ENCODE measurements around the gene CFAP251.
"Not testable (repeated sequence)": the region's sequence is repeated elsewhere in the genome, so short reads cannot be mapped to it uniquely, and the experiment has no call there.

The CFAP251 gene

DNA sequence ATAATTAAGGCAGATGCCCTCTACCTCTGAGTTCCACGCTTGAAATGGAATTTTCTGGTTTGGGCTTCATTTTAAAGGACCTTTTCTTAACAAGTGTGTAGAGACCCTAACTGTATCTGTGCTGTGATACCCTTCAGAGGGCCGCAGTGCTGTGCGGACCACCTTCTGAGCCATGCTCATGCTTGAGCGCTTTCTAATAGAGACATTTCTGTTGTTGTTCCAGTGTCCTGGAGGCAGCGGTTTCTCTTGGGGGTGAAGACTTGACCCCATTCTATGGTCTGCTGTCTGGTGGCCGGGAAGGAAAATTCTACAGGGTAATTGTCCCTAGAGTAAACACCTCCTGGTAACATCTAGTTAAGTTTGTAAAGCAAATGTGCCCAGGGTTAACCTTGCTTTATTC lies 56.6 kb downstream of the CFAP251 start:
- DNase-seq = no peak

DNA sequence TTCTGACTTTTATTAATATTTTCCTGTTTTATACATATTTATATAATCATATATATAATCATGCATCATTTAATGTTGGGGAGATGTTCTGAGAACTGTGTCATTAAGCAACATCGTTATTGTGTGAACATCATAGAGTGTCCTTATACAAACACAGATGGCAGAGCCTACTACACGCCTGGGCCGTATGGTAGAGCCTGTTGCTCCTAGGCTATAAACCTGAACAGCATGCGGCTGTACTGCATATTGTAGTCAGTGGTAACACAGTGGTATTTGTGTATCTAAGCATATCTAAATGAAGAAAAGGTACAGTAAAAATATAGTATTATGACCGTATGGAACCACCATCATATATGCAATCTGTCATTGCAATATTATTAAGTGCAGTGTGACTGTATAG lies 58.6 kb downstream of the CFAP251 start:
- no peak for DNase-seq

DNA sequence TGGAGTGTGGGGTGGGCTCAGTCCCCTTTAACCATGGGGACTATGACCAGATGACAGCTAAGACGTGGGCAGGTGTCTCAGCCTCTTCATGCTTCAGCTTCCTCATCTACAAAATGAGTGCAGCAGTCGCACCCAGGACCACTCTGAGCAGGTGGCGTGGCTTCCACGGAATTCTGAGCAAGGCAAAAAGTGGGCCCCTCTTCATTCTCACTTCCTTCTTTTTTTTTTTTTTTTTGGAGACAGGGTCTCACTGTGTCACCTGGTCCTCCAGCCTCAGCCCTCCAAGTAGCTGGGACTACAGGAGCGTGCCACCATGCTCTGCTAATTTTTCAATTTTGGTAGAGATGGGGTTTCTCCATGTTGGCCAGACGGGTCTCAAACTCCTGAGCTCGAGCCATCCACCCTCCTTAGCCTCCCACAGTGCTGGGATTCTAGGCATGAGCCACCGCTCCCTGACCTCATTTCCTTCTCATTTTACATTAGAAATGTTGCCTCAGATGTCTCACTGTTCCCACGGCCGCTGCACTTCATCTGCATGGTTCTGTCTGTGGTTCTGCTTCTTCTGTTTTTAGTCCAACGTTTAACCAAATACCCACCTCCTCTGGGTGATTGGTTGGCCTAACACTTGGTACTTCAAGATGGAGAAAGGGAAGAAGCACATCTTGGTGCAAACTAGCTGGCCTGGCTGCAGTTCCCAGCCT lies 61.9 kb downstream of the CFAP251 start:
- no peak for DNase-seq

DNA sequence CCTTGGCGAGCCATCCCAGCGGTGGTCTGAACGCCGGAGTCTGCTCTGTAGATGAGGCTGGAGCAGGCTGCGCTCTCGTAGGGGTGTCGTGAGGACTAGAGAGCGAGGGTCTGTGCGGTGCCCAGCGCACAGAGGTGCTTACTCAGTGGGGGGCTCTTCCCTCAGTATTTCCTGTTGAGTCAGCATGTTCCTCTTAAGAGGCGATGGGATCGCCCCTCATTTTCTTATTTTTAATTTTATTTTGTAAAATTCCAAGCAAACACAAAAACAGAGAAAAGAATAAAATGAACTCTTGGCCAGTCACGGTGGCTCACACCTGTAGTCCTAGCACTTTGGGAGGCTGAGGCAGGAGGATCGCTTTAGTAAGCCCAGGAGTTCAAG lies 62.5 kb downstream of the CFAP251 start:
- DNase-seq = no peak

DNA sequence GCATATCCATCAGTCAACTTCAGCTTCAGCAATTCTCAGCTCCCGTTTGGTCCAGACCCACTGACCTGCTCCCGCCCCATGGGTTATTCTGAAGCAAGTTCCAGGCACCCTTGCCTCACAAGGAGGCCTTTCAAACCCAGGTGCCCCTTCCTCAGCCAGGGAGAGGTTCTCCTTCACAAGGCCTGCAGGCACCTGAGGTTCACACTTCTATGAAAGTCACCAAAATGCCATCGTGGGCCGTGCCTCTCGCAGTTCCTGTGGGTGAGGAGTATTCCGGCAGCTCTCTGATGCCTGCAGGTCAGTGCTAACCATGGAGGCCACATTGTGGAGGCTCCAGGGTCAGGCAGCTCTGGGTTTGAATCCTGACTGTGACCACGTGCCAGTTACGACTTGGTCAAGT lies 63.1 kb downstream of the CFAP251 start:
- no peak for DNase-seq

DNA sequence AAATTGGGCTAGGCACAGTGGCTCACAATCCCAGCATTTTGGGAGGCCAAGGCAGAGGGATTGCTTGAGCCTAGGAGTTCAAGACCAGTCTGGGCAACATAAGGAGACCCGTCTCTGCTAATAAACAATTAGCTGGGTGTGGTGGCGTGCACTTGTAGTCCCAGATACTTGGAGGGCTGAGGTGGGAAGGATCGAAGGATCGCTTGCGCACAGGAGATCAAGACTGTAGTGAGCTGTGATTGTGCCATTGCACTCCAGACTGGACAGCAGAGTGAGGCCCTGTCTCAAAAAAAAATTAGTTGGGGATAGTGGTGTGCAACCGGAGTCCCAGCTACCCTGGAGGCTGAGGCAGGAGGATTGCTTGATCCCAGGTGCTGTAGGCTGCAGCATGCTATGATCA lies 64.6 kb downstream of the CFAP251 start:
- DNase-seq = no peak

DNA sequence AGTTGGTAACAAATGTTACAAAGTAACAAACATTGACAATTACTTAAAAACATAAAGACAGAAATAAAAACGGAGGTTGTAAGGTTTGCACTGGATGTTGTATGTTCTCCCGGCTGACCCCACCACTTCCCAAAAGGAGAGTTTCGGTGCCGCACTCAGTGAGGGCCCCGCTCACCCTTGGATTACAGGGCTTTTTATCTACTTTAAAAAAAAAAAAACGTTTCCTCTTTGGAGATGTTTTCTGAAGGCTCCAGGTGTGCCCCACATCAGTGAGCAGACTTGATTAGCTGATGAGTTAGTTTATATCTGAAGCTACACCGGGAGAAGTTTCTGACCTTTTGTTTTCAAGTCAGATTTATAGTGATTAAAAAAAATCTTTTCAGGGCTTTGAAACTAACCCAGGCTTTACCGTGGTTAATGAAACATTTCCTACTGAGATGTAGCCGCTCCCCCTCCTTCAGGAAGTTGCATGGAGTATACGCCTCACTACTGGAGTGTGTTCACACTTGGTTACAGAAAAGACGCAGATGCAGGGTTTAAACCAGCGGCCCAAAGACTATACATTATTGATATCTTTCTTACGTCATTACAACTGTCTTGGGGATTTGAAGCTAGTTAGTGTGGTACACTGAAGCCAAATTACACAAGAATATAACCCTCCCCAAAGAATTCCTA lies 65.3 kb downstream of the CFAP251 start:
- DNase-seq = no peak

DNA sequence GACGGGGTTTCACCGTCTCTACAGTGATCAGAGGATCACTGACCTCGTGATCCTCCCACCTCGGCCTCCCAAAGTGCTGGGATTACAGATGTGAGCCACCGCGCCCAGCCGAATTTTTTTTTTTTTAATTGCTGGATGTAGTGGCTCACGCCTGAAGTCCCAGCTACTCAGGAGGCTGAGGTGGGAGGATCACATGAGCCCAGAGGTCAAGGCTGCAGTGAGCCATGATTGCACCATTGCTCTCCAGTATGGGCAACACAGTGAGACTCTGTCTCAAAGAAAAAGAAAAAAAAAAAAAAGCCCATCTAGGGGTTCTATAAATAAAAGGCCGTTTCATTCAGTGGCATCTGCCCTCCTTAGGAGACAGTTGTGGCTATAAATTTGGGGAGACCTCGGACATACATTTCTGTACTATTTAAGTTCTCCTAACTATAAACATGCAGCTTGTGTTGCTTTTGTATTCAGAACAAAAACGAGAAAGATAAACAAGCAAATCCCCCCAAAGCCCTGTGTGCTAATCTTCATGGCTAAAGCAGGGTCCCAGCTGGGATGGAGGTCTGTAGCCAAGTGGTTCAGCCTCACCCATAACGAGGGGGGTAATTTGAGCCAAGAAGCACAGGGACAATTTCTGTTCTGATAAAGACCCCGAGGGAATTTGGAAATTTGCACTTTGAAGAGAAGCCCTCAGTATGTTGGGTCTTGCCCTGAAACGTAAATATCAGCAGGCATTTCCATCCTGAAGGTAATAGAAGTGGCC lies 68.3 kb downstream of the CFAP251 start:
- DNase-seq = no peak

DNA sequence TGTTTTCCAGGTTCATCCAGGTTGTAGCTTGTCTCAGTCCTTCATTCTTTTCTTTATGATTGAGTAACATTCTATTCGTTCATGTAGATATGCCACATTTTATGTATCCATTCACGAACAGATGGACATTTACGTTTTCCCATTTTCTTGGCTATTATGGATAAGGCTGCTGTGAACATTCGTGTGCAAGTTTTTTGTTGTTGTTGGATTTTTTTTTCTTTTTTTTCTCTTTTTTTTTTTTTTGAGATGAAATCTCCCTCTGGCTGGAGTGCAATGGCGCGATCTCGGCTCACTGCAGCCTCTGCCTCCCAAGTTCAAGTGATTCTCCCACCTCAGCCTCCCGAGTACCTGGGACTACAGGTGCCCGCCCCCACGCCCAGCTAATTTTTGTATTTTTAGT lies 70.1 kb downstream of the CFAP251 start:
- DNase-seq = not testable (repeated sequence)

DNA sequence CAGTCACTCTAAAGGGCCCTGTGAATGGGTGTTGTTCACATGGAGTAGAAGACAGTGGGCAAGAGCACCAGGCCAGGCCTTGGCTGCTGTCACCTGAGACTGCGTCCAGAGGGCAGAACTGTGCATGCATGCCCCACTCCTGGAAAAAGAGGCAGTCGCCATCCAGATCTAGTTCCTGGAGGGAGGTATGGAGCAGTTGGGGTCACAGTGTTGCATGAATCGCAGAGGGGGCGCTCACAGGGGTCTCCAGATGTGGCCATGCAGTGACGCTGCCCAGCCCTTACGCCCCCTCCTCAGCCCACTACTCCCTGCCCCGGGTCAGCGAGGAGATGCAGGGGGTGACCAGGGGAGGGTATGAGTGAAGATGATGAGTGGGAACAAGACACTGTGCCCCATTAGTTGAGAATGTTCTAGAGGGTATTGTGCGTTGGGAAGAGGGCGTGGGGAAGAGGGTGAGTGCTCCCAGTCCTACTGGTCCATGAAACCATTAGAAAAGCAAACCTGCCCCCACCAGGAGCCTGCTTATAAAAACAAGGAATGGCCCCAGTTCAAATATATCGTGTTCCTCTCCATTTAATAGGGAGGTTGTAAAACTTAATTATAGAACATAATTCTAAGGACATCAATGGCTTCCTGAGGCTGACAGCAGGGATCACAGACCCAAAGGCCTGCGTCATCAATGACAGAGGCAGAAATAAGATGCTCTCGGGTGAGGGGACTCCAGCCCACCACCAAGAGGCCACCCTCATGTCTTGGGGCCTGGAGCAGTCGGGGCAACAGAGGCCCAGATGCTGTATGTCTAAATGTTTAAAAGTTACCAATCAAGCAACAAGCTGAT lies 71.1 kb downstream of the CFAP251 start:
- DNase-seq = no peak

DNA sequence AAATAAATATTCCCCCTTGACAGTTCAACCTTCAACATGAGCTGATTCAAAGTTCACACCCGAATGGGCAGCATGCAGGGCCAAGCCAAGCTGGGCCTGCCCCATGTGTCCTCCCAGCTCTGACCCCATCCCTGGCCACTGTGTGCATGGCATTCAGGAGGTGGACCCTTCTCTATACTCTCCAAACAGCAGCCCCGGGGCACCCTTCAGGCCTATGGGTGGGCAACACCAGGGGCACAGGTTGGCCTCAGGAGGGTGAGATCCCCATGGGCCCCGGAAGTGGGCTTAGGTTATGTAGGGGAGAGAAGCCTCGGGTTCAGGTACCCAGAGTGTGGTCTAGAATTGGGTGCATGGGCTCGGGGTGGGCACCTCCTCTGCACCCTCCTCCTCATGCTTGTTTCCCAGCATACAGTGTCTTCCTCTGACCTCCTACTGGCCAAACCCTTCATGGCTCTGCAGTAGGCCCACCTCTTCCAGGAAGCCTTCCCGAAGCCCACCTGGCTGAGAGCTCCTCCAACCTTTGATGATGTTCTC lies 71.8 kb downstream of the CFAP251 start:
- DNase-seq = no peak

DNA sequence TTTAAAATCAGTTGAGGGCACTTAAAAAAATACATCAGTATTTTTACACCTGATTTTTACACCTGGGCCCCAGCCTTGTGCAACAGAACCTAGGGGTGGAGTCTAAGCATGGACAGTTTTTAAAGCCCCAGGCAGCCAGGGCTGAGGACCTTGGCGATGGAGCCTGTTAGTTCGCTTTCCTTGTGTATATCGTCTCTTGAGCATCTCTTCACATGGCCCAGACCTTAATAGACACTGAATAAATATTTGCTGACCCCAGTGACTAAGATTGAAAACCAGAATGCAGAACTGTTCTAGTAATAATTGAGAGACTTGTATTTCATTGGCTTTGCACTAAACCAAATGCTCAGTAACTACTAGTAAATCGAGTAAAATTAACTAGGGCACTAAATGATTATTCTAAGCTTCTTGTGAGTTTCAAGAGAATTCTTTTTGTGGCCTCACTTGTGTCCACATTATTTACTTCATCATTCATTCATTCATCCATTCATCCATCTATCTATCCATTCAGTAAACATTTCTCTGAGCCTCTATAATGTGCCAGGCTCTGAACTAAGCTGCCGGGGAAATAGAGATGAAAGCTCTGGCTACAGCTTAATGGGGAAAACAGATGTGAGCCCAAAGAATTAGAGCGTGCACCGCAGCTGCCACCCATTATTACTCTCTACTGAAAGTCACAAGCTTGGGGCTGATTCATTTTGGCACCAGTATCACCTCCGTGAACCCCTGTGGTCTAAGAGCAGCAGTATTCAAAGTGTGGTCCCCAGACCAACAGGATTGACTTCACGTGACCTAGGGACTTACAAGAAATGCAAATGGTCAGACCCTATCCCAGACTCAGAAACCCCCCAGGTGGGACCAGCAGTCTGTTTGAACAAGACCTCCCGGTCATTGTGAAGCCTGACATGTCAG lies 72.6 kb downstream of the CFAP251 start:
- peak in 1 of 5 experiments; percentile 78 for DNase-seq

DNA sequence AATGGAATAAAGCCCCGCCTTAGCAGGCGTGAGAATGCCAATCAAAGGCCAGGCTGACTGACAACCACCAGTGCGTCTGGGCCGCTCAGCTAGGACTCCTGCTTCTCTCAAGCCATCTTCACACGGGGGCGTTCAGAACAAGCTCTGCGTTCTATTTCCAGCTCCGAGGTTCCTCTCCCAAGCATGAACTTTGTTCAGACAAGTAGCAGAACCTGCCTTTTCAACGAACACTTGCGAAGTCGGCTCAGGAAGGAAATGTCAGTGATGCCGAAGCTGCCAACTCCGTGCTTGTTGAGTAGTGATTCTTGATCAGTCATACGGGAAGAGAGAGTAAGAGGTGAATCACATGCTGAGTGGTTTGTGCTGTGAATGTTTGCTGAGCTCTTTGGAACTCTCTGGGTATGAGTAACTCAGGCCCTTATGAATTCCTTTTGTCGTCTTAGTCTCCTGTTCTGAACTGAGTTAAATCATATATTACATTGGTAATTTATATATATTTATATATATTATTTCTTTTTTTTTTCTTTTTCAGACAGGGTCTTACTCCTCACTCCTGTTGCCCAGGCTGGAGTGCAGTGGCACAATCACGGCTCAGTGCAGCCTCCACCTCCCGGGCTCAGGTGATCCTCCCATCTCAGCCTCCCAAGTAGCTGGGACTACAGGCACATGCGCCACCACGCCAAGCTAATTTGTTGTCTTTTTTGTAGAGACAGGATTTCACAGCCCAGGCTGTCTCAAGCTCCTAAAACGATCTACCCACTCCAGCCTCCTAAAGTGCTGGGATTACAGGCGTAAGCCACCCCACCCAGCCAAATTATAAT lies 73.9 kb downstream of the CFAP251 start:
- DNase-seq = peak in 2 of 5 experiments; percentile 32 to 90

DNA sequence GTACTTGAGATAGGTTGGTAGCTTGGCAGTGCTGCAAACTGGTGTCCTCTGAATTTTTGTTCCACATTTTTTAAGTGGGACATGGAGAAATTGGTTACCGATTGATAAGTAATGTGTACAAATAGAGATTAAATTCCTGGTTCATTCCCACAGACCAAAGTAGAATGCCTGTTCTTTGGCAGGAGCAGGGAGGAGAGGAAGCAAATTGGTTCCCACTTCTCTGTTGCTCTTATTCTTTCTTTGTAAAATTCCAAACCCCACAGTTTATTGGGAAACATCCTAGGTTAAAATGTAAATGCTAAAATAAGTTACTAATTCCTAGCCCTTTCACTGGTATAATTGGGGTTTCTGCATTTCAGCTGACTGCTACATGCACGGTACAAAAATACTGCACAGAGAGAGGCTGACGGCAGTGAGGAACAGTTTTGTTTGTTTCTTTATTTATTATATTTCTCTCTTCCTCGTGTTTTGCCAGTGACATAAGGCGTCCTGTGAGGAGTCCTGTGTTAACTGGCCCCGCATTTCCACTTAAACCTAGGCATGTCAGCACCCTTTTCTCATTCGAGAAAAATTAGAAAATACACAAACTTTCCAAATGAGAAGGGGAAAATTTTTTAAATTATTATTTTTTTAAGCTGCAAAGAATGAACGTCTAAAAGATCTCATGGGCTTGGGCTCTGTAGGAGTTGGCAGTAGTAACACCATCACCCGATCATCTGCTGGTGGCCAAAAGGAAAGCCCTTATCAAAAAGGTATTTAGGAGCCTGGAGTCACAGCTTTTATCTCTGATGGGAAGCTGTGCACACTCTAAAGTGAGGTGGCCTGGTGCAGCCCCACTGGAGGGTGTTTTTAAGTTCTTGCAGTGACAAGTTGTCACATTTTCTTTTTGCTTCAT lies 77.9 kb downstream of the CFAP251 start:
- DNase-seq = no peak

DNA sequence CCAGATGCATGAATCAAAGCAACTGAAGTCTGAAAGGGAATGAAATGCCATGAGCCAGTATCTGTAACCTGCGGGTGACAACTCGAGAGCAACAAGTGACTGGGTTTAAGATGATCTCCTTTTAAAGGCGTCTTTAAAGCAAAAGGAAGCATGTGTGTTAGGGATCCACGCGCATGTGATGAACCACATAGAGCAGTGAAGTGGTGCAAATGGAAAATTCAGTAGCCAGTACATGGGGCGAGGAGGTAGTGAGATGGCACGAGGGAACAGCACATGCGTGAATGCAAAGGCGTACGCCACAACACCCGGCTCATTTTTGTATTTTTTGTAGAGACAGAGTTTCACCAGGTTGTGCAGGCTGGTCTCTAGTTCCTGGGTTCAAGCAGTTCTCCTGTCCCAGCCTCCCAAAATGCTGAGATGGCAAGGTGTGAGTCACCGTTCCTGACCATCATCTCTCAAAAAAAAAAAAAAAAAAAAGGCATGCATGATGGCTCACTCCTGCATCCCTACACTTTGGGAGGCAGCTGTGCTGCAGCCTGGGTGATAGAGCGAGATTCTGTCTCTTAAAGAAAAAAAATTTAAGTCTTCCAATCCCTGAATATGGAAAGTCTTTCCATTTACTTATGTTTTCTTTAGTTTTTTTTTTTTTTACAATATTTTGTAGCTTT lies 78.7 kb downstream of the CFAP251 start:
- DNase-seq = no peak

DNA sequence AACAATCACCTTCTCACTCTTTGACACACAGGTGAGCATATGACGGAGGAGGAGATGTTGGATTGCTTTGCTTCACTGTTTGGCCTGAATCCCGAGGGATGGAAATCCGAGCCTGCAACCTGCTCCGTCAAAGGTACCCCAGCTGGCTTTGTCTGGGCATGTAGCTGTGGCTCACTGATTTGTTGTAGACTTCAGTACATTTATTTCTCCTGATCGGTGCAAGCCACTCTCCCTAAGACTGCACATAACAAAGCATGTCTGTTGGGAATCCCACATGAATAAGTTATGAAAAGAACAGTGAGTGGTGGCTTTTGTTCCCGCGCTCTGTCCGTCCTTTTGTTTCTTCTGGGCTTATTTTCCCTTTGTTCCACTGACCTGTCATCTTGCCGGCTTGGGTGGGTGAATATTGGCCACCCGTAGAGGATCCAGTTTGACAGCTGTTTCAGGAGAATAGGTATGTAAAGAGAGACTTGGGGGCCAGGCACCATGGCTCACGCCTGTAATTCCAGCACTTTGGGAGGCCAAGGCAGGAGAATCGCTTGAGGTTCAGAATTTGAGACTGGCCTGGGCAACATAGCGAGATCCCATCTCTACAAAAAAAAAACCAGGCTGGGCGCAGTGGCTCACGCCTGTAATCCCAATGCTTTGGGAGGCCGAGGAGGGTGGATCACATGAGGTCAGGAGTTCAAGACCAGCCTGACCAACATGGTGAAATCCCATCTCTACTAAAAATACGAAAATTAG lies 83.2 kb downstream of the CFAP251 start:
- DNase-seq = no peak

DNA sequence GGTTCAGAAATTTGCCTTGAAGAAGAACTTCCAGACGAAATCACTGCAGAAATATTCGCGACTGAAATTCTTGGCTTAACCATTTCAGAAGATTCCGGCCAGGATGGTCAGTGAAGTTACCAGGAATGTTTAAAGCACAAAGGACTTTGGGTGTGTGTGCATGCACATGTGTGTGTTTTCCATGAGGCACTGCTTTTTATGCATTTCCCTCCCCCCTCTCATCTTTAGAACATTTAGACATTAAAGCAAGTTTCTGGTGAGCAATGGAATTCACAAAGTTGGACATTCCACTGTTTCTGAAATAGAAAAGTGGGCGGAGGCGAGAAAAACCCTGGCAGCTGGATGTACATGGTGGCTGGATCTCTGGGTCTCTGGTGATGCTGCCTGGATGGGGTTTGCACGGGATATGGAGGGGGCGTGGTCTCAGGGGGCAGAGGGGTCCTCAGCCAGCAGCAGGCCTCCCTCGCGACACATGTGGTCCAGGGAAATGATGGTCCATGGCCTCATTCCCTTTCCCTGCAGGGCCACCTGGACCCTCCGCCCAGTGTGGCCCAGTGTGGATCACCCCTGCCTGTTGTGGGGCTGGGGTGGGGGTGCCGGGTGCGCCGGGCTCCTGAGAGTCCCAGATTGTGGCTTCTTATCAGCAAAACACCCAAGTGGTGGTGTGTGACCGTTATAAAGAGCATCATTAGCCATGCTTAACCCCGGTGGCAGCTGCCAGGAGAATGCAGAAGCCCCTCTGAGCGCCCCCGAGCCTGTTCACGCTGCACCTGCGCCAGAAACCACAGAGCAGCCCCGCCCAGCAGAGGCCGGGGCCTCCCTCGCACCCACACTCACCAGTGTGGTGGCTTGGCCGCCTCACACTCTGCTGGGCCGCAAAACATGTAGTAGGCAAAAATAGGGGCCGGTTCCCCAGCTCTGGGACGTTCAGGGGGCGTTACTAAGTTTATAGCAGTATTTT lies 85.5 kb downstream of the CFAP251 start:
- no peak for DNase-seq
